K562 (cell line): ENCODE results near the gene DENND6B. TPM values are rescaled to one million over a fixed set of nuclear protein-coding genes. Genes with fewer than 3 reads are reported as not detected.

Experiments used
- BMI1 ChIP-seq: fragments of 150-350 bp; IDR thresholded peaks from 2 replicates; pipeline ENCODE4 v1.6.1; 2014; ENCODE audit warnings: low read length
- CTCF ChIP-seq, 3 experiments: IDR thresholded peaks in 2 of 3; conservative IDR thresholded peaks in 1 of 3; 2 replicates each; pipeline ENCODE4 v1.5.1; 2011 to 2012; ENCODE audit warnings: low read length in 3 of 3, mild to moderate bottlenecking in 3 of 3, control low read depth in 2 of 3, improper control_type of control experiment in 1 of 3, inconsistent platforms in 1 of 3, low read depth in 1 of 3, mixed read lengths in 1 of 3, moderate library complexity in 1 of 3; ENCODE audit not compliant: insufficient read depth in 2 of 3
- FOXM1 ChIP-seq, 2 experiments: fragments of 450-650 bp in 1 of 2; sonication (generic) in 1 of 2; formaldehyde crosslinking in 1 of 2; IDR thresholded peaks; 2 replicates each; pipeline versions ENCODE4 v1.6.1 to v1.9.0; 2017 to 2022; ENCODE audit warnings: low read depth in 2 of 2, mild to moderate bottlenecking in 2 of 2, missing genetic modification reagents in 1 of 2, moderate library complexity in 1 of 2
- HDAC1 ChIP-seq, 2 experiments: fragments of 450-650 bp; IDR thresholded peaks; 2 replicates each; pipeline ENCODE4 v1.6.1; 2016 to 2017; ENCODE audit warnings: inconsistent platforms in 1 of 2, mild to moderate bottlenecking in 1 of 2, moderate library complexity in 1 of 2
- IFI16 ChIP-seq: fragments of 250-450 bp; sonication (Bioruptor Pico); IDR thresholded peaks from 2 replicates; pipeline ENCODE4 v2.1.2; 2022; ENCODE audit warnings: mild to moderate bottlenecking, inconsistent platforms
- KLF13 ChIP-seq: fragments of 450-650 bp; IDR thresholded peaks from 2 replicates; pipeline ENCODE4 v1.6.1; 2016; ENCODE audit warnings: missing genetic modification characterization, low read depth, mild to moderate bottlenecking, missing compliant biosample characterization, moderate library complexity, borderline replicate concordance
- RB1 ChIP-seq: fragments of 450-650 bp; IDR thresholded peaks from 2 replicates; pipeline ENCODE4 v1.6.1; 2017; ENCODE audit warnings: low read depth, mild to moderate bottlenecking
- RBM17 ChIP-seq: fragments of 200-400 bp; formaldehyde crosslinking; IDR thresholded peaks from 2 replicates; pipeline ENCODE4 v1.6.1; 2017; ENCODE audit warnings: low read depth, mild to moderate bottlenecking, low read length, borderline replicate concordance
- RBM22 ChIP-seq: fragments of 200-400 bp; formaldehyde crosslinking; IDR thresholded peaks from 2 replicates; pipeline ENCODE4 v1.6.1; 2018; ENCODE audit warnings: low read length, low read depth; ENCODE audit not compliant: poor library complexity, severe bottlenecking
- RUNX1 ChIP-seq: sonication (generic); IDR thresholded peaks from 2 replicates; pipeline ENCODE4 v1.6.1; 2016; ENCODE audit warnings: antibody characterized with exemption, low read depth
- SPI1 ChIP-seq: IDR thresholded peaks from 2 replicates; pipeline ENCODE4 v1.6.1; 2011; ENCODE audit warnings: low read depth, low read length, control low read depth, borderline replicate concordance
- ZNF764 ChIP-seq: fragments of 250-450 bp; sonication (Bioruptor Pico); IDR thresholded peaks from 2 replicates; pipeline ENCODE4 v1.4.0; 2020; ENCODE audit warnings: low read depth, mild to moderate bottlenecking, moderate library complexity
- polyA plus RNA-seq, 8 experiments: library from polyadenylated mRNA; depleted of rRNA in 4 of 8; stranded (reverse) in 5 of 8; unstranded in 3 of 8; fragments of >200 nt; fragmentation: Nextera tagmentation in 2 of 8; fragmentation: Illumina TruSeq in 1 of 8; extraction: Ambion mirVana in 2 of 8; extraction: Trizol in 1 of 8; gene quantifications; 2 replicates each; pipeline versions ENCODE4 v1.2.1 to v1.2.3, GENCODE V29; 2011 to 2014; ENCODE audit warnings: inconsistent platforms in 1 of 8, missing spikeins in 1 of 8
- total RNA-seq, 7 experiments: library from RNA; depleted of rRNA in 6 of 7; stranded (reverse); fragments of >200 nt in 6 of 7; fragmentation: Illumina TruSeq in 2 of 7; extraction: Trizol in 2 of 7; gene quantifications; 2 replicates each; pipeline versions ENCODE4 v1.2.1 to v1.2.3, GENCODE V29; 2011 to 2021; ENCODE audit warnings: low replicate concordance in 1 of 7
- TF ChIP-seq, protein P1 (sequence below), 2 experiments: IDR thresholded peaks; 2 replicates each; pipeline ENCODE4 v1.6.1; 2012; ENCODE audit warnings: improper control_type of control experiment in 2 of 2, low read depth in 2 of 2, low read length in 2 of 2, borderline replicate concordance in 1 of 2
- TF ChIP-seq, protein P2 (sequence below): sonication (generic); formaldehyde crosslinking; IDR thresholded peaks from 2 replicates; pipeline ENCODE4 v1.8.0; 2022; ENCODE audit warnings: mild to moderate bottlenecking, low read depth, missing genetic modification reagents

Gene DENND6B
- total and polyA plus RNA-seq, 9 of the 15 experiments (the other 6 are each of a cell fraction or from before 2014, with no cell fraction given) = 0.07 to 3.7 (median 1.5) TPM

DNA sequence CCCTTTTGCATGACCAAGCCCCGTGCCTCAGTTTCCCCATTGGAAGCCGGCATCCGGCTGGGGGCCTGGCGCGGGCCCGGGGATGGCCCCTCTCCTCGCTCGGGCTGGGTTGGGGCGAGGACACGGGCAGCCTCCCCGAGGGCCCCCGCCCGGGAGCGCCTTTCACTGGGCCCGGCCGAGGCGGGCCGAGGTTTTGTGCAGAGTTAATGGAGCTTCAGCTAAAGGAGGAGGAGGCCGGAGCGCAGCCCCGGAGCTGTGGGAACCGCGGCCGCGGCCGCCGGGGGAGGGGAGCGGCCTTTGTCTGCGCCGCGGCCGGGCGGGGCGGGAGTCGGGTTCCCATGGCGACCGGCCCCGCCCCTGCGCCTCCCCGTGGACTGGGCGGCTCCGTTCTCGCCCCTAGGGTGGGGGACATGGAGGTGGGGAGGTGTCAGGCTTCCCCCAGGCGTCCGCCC lies 55.3 kb downstream of the DENND6B start (continued):
- TF ChIP-seq ZNF764 (CRISPR knock-in tag) = no peak
- TF ChIP-seq RBM17 = no peak
- TF ChIP-seq IFI16 (CRISPR knock-in tag) = no peak
- TF ChIP-seq SPI1 = no peak
- peak; percentile 46; the same call in 1 of the 2 replicates for TF ChIP-seq RB1
- no peak for TF ChIP-seq RUNX1
- TF ChIP-seq BMI1 = peak; percentile 77
- TF ChIP-seq KLF13 (tag) = peak; percentile 87
- TF ChIP-seq FOXM1 (IDR thresholded peaks at IDR 0.05; ENCODE audit: low read depth) = no peak
- no peak for TF ChIP-seq FOXM1 (CRISPR knock-in tag; IDR thresholded peaks at IDR 0.05; ENCODE audit: low read depth)
- TF ChIP-seq RBM22 = peak; percentile 46
- peak in 2 of 3 experiments; percentile 26 to 36; a peak in 3 of 6 replicates for TF ChIP-seq CTCF (IDR thresholded peaks at IDR 0.05 in 2 of 3, conservative IDR thresholded peaks at IDR 0.05 in 1 of 3; ENCODE audit: insufficient read depth in 2 of 3, low read depth in 1 of 3, low read length in 3 of 3)
- TF ChIP-seq, protein P1, sequence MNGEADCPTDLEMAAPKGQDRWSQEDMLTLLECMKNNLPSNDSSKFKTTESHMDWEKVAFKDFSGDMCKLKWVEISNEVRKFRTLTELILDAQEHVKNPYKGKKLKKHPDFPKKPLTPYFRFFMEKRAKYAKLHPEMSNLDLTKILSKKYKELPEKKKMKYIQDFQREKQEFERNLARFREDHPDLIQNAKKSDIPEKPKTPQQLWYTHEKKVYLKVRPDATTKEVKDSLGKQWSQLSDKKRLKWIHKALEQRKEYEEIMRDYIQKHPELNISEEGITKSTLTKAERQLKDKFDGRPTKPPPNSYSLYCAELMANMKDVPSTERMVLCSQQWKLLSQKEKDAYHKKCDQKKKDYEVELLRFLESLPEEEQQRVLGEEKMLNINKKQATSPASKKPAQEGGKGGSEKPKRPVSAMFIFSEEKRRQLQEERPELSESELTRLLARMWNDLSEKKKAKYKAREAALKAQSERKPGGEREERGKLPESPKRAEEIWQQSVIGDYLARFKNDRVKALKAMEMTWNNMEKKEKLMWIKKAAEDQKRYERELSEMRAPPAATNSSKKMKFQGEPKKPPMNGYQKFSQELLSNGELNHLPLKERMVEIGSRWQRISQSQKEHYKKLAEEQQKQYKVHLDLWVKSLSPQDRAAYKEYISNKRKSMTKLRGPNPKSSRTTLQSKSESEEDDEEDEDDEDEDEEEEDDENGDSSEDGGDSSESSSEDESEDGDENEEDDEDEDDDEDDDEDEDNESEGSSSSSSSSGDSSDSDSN (IDR thresholded peaks at IDR 0.05; ENCODE audit: borderline replicate concordance in 1 of 2, low read depth in 2 of 2, low read length in 2 of 2) = peak in 1 of 2 experiments; percentile 80; a peak in 2 of 4 replicates
- TF ChIP-seq HDAC1 (IDR thresholded peaks at IDR 0.05) = no peak
- TF ChIP-seq, protein P2, sequence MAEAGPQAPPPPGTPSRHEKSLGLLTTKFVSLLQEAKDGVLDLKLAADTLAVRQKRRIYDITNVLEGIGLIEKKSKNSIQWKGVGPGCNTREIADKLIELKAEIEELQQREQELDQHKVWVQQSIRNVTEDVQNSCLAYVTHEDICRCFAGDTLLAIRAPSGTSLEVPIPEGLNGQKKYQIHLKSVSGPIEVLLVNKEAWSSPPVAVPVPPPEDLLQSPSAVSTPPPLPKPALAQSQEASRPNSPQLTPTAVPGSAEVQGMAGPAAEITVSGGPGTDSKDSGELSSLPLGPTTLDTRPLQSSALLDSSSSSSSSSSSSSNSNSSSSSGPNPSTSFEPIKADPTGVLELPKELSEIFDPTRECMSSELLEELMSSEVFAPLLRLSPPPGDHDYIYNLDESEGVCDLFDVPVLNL (CRISPR knock-in tag) = no peak
